HG02678 (cell line): Measurements from ENCODE around the gene TBCK.

ENCODE experiments used
- ATAC-seq: cut with Tn5 transposase; IDR thresholded peaks from one replicate; pipeline ENCODE4 v1.9.1; 2021; ENCODE audit warnings: mild to moderate bottlenecking, moderate library complexity; ENCODE audit not compliant: unreplicated experiment

The TBCK gene

GRCh38 chr4:106051514-106051913, 264.5 kb downstream of the TBCK start:
- ATAC-seq, result no peak

GRCh38 chr4:106049490-106049889, 266.5 kb downstream of the TBCK start:
- ATAC-seq, result no peak

GRCh38 chr4:106048250-106048971, 267.6 kb downstream of the TBCK start:
- no peak for ATAC-seq

GRCh38 chr4:106046083-106046482, 269.9 kb downstream of the TBCK start:
- no peak for ATAC-seq

- no peak for ATAC-seq
These were observed 274.6 kb downstream of the TBCK start for GRCh38 chr4:106041294-106042002.

- no peak for ATAC-seq
These were observed 276.2 kb downstream of the TBCK start for GRCh38 chr4:106039796-106040195.

- no peak for ATAC-seq
These were observed 277.1 kb downstream of the TBCK start for GRCh38 chr4:106038908-106039307.

- ATAC-seq, result no peak
These were observed 278.0 kb downstream of the TBCK start for GRCh38 chr4:106038012-106038411.

GRCh38 chr4:106036848-106037247, 279.2 kb downstream of the TBCK start:
- no peak for ATAC-seq

GRCh38 chr4:106036334-106036733, 279.7 kb downstream of the TBCK start:
- no peak for ATAC-seq

GRCh38 chr4:106035204-106035603, 280.8 kb downstream of the TBCK start:
- ATAC-seq, result no peak

- ATAC-seq, result no peak
These were observed 281.3 kb downstream of the TBCK start for GRCh38 chr4:106034751-106035150.

- no peak for ATAC-seq
These were observed 281.8 kb downstream of the TBCK start for GRCh38 chr4:106034220-106034619.

GRCh38 chr4:106033469-106033868, 282.5 kb downstream of the TBCK start:
- ATAC-seq, result no peak

GRCh38 chr4:106032851-106033286, 283.1 kb downstream of the TBCK start:
- ATAC-seq, result no peak

- no peak for ATAC-seq
These were observed 293.6 kb downstream of the TBCK start for GRCh38 chr4:106022454-106022853.

GRCh38 chr4:106021737-106022410, 294.1 kb downstream of the TBCK start:
- ATAC-seq, result no peak

- ATAC-seq, result no peak
These were observed 296.2 kb downstream of the TBCK start for GRCh38 chr4:106019771-106020170.

- ATAC-seq, result no peak
These were observed 298.0 kb downstream of the TBCK start for GRCh38 chr4:106017975-106018374.

GRCh38 chr4:106011387-106011786, 304.6 kb downstream of the TBCK start:
- ATAC-seq, result no peak

GRCh38 chr4:106010761-106011160, 305.2 kb downstream of the TBCK start:
- ATAC-seq, result no peak

GRCh38 chr4:106002994-106003393, 313.0 kb downstream of the TBCK start:
- no peak for ATAC-seq
